ENCODE results near the gene MRPS25. TPM values are rescaled to one million over a fixed set of nuclear protein-coding genes. Genes with fewer than 3 reads are reported as not detected.

MRPS25 gene
- polyA plus RNA-seq, 1 of the 3 experiments (the other 2 are of a cell fraction): 41.5 TPM

GRCh38 chr3:15108869-15109268 is 43.8 kb upstream of the MRPS25 start (continued):
- TF ChIP-seq, protein P1, sequence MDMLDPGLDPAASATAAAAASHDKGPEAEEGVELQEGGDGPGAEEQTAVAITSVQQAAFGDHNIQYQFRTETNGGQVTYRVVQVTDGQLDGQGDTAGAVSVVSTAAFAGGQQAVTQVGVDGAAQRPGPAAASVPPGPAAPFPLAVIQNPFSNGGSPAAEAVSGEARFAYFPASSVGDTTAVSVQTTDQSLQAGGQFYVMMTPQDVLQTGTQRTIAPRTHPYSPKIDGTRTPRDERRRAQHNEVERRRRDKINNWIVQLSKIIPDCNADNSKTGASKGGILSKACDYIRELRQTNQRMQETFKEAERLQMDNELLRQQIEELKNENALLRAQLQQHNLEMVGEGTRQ (IDR thresholded peaks at IDR 0.05; ENCODE audit: borderline replicate concordance, low read depth, low read length): no peak
- TF ChIP-seq FOXJ3 (CRISPR knock-in tag; IDR thresholded peaks at IDR 0.05) (no peak), RCOR1 (IDR thresholded peaks at IDR 0.05; ENCODE audit: low read length) (no peak), FOSL2 (IDR thresholded peaks at IDR 0.05; ENCODE audit: borderline replicate concordance, low read depth) (no peak), SIN3A (IDR thresholded peaks at IDR 0.05; ENCODE audit: borderline replicate concordance, low read depth, low read length) (no peak), POLR2AphosphoS5 (IDR thresholded peaks at IDR 0.05; ENCODE audit: low read depth, low read length) (no peak), MXI1 (IDR thresholded peaks at IDR 0.05; ENCODE audit: low read depth, low read length) (no peak), TCF12 (IDR thresholded peaks at IDR 0.05) (no peak), USF1 (IDR thresholded peaks at IDR 0.05; ENCODE audit: borderline replicate concordance, low read depth) (no peak)

- no peaks in the 10 kb centered on the region for H3K9me2 ChIP-seq
- TF ChIP-seq EZH2phosphoT487 (IDR thresholded peaks at IDR 0.05; ENCODE audit: borderline replicate concordance, low read depth): no peak
- peak; percentile 82 for TF ChIP-seq RAD21 (IDR thresholded peaks at IDR 0.05; ENCODE audit: low read length)
- peak; percentile 84 for TF ChIP-seq CTCF (IDR thresholded peaks at IDR 0.05)
- TF ChIP-seq SMC3 (IDR thresholded peaks at IDR 0.05; ENCODE audit: low read depth, low read length): peak; percentile 66
- no peak for TF ChIP-seq NRF1 (IDR thresholded peaks at IDR 0.05; ENCODE audit: low read depth, low read length)
- TF ChIP-seq TCF12 (IDR thresholded peaks at IDR 0.05): no peak
- no peak for TF ChIP-seq JUND (IDR thresholded peaks at IDR 0.05)
- no peak for TF ChIP-seq YY1 (IDR thresholded peaks at IDR 0.05; ENCODE audit: low read depth)
- TF ChIP-seq USF1 (IDR thresholded peaks at IDR 0.05; ENCODE audit: borderline replicate concordance, low read depth): no peak
- peak; percentile 42; the same call in 1 of the 2 replicates for TF ChIP-seq MXI1 (IDR thresholded peaks at IDR 0.05; ENCODE audit: low read depth, low read length)
- WGBS (ENCODE audit: low lambda C conversion rate): 23% methylated on average over 6 of the region's 11 CpGs
- no peak overlapping the region for H3K4me3 ChIP-seq (ENCODE audit: low read depth in 2 of 2, low read length in 1 of 2)
- H3K27me3 ChIP-seq (ENCODE audit: insufficient read depth): no peaks in the 10 kb centered on the region; the same call in 1 of the 2 replicates
- H3K27ac ChIP-seq (ENCODE audit: low read depth in 2 of 2, low read length in 1 of 2): no peak overlapping the region
- DNase-seq: peak; percentile 86
- no peak overlapping the region for H2AFZ ChIP-seq (ENCODE audit: low read depth)
- H3K4me1 ChIP-seq (ENCODE audit: control insufficient read depth in 1 of 2, insufficient read depth in 2 of 2, low read depth in 1 of 2, low read length in 1 of 2): peaks cover 0 to 2% of the 10 kb centered on the region in 2 experiments; a peak in 1 of 4 replicates
- H3K36me3 ChIP-seq (replicated peaks in 1 of 2; ENCODE audit: control insufficient read depth in 1 of 2, insufficient read depth in 2 of 2, low read length in 1 of 2): no peaks in the 10 kb centered on the region
- no peaks in the 10 kb centered on the region for H3F3A ChIP-seq (replicated peaks; ENCODE audit: insufficient read depth)
- H3K4me2 ChIP-seq: no peak overlapping the region
- H3K79me2 ChIP-seq (ENCODE audit: insufficient read depth): no peaks in the 10 kb centered on the region
- no peak overlapping the region for H3K9ac ChIP-seq
- POLR2A ChIA-PET: no interaction called here
- CTCF ChIA-PET: interaction anchor here (0.5 to 5.0 kb wide), 39 partner anchors 10 to 414 kb away, joined by 3 to 60 read pairs (median 4); partner anchors contain the start of genes CAPN7, COLQ, MRPS25 and RBSN
- no peaks in the 10 kb centered on the region for H3K9me3 ChIP-seq
- no peaks in the 10 kb centered on the region for H4K20me1 ChIP-seq (ENCODE audit: insufficient read depth)
Observed at GRCh38 chr3:15108082-15108545, 43.0 kb upstream of the MRPS25 start.

Measured in SK-N-SH (cell line).